Kidney epithelial cell (primary cell): ENCODE results near the gene SLC4A5. TPM values are rescaled to one million over a fixed set of nuclear protein-coding genes. Genes with fewer than 3 reads are reported as not detected.
A peak's percentile ranks its signal among the peaks of the same experiment; 100 is the strongest.

Experiments
- DNase-seq: peaks from one replicate; pipeline ENCODE4 v3.0.0-alpha.2; 2010; ENCODE audit warnings: low read depth
- H3K27me3 ChIP-seq: 2 replicates; pipeline ENCODE4 v1.6.0; 2011; ENCODE audit warnings: low read length; ENCODE audit not compliant: control insufficient read depth, insufficient read depth
- H3K36me3 ChIP-seq: 2 replicates; pipeline ENCODE4 v1.5.1; 2011; ENCODE audit warnings: low read length; ENCODE audit not compliant: control insufficient read depth, insufficient read depth
- H3K4me3 ChIP-seq: 2 replicates; pipeline ENCODE4 v1.5.1; 2011; ENCODE audit warnings: low read depth, mild to moderate bottlenecking, control low read depth, low read length
- CTCF ChIP-seq: IDR thresholded peaks from 2 replicates; pipeline ENCODE4 v1.5.1; 2011; ENCODE audit warnings: mild to moderate bottlenecking, moderate library complexity, low read length, control low read depth, inconsistent platforms; ENCODE audit not compliant: insufficient read depth, poor library complexity, severe bottlenecking
- total RNA-seq: library from RNA; depleted of rRNA; stranded (reverse); fragments of >200 nt; gene quantifications from 2 replicates; pipeline ENCODE4 v1.2.3, GENCODE V29; 2015

Gene SLC4A5
- total RNA-seq, 1 donor from 2014 or later: 1.8 TPM

GRCh38 chr2:74253306-74253970, 89.8 kb downstream of the SLC4A5 start:
- Histone ChIP-seq H3K36me3 (no peaks in the 10 kb centered on the region), H3K4me3 (no peak overlapping the region), H3K27me3 (peaks cover 2% of the 10 kb centered on the region)
- no peak for DNase-seq
- TF ChIP-seq CTCF: no peak

GRCh38 chr2:74252862-74253261, 90.4 kb downstream of the SLC4A5 start:
- no peak for TF ChIP-seq CTCF

GRCh38 chr2:74252036-74252435, 91.2 kb downstream of the SLC4A5 start:
- H3K4me3 ChIP-seq: no peak overlapping the region
- DNase-seq: no peak
- H3K27me3 ChIP-seq: peaks cover 2% of the 10 kb centered on the region
- H3K36me3 ChIP-seq: no peaks in the 10 kb centered on the region
- TF ChIP-seq CTCF: no peak

More at GRCh38 chr2:74252862-74253261, 90.4 kb downstream of the SLC4A5 start:
- DNase-seq: no peak
- Histone ChIP-seq H3K4me3 (no peak overlapping the region), H3K36me3 (no peaks in the 10 kb centered on the region), H3K27me3 (peaks cover 2% of the 10 kb centered on the region)

GRCh38 chr2:74250189-74250631, 93.0 kb downstream of the SLC4A5 start:
- H3K27me3 ChIP-seq: peaks cover 2% of the 10 kb centered on the region
- peak; percentile 80 for TF ChIP-seq CTCF
- no peaks in the 10 kb centered on the region for H3K36me3 ChIP-seq
- no peak overlapping the region for H3K4me3 ChIP-seq
- no peak for DNase-seq

GRCh38 chr2:74249406-74250122, 93.7 kb downstream of the SLC4A5 start:
- peaks cover 2% of the 10 kb centered on the region for H3K27me3 ChIP-seq
- H3K4me3 ChIP-seq: no peak overlapping the region
- DNase-seq: no peak
- H3K36me3 ChIP-seq: no peaks in the 10 kb centered on the region
- no peak for TF ChIP-seq CTCF
